Mucosa of gallbladder (tissue), 1 donor: ENCODE measurements around the gene ZCCHC14. TPM values are rescaled to one million over a fixed set of nuclear protein-coding genes. Genes with fewer than 3 reads are reported as not detected.
"Not testable (repeated sequence)": the region's sequence is repeated elsewhere in the genome, so short reads cannot be mapped to it uniquely, and the experiment has no call there.

Source experiments
- DNase-seq: peaks from one replicate; pipeline ENCODE4 v3.0.0-alpha.2; 2020; ENCODE audit warnings: low spot score
- total RNA-seq: library from RNA; stranded (reverse); gene quantifications from one replicate; pipeline ENCODE4 v1.2.1, GENCODE V29; 2021
- donor health status: DM: no; HTN: no; CAD: no.

The ZCCHC14 gene
- total RNA-seq, 1 donor from 2014 or later: 25.1 TPM

GRCh38 chr16:87524407-87524806 is 31.6 kb upstream of the ZCCHC14 start:
- no peak for DNase-seq

DNA sequence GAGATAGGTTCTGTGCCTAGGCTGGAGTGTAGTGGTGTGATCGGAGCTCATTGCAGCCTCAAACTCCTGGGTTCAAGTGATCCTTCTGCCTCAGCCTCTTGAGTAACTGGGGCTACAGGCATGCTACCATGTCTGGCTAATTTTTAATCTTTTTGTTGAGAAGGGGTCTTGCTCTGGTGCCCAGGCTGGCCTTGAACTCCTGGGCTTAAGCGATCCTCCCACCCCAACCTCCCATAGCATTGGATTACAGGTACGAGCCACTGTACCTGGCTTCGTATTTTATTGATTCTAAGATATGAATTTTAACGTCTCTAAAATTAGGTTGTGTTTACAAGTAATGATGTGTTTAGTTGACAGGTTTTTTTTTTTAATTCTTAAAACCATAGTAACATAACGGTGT is 30.8 kb upstream of the ZCCHC14 start:
- DNase-seq: not testable (repeated sequence)

GRCh38 chr16:87521764-87522163 is 28.9 kb upstream of the ZCCHC14 start:
- peak; percentile 33 for DNase-seq

DNA sequence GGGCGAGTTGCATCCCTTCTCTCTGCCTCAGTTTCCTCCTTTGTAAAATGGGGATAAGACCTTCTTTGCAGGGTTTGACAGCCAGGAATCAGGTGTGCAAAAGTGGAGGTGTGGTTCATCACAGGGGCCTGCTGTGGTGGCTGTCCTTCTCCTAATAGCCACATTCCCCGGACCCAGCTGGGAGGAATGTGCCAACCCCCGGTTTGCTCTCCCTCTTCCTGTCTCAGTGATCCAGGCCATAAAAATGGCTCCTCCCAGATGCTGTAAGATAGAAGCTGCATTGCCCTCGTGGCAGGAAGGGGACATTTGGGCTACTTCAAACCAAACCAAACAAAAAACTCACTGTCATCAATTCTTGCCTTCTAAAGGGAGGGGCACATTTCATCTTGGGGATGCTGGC is 26.3 kb upstream of the ZCCHC14 start:
- not testable (repeated sequence) for DNase-seq

- DNase-seq: peak; percentile 74
Observed at GRCh38 chr16:87518430-87519051, 25.7 kb upstream of the ZCCHC14 start.

DNA sequence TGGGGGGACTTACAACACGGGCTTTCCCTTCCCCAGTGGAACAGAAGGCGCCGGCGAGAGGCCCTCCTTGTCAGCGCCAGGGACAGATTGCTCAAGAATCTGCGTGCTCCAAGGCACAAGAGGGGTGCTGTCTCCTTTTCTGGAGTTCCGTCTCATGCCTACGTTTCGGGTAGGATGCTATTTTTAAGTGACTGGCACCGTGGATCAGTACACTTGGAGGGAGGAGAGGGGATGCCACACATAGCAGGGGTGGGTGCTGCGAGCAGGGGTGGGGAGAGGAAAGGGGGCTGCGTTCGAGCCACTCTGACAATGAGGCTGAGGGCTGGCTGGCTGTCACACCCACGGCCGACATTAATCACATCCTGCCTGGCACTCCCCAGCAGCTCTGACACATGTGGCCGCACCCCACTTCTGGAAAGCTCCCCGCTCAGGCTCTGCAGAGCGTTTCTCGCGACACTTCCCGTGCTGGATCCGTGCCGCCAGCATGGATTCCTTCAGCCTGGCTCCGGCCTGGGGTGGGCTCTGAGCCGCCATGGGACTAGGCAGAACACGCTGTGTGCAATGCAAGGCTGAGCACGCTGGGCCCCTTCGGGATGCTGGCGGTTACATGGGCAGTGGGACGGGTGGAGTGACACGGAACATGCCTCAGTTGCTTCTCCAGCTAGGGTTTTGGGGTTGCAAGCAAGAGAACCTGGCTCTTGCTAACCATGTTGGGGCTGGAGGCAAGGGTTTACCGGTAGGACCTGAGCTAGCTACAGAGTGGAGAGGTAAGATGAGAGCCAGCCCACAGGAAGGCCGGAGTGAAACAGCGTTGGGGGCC is 25.0 kb upstream of the ZCCHC14 start:
- DNase-seq: peak; percentile 44

DNA sequence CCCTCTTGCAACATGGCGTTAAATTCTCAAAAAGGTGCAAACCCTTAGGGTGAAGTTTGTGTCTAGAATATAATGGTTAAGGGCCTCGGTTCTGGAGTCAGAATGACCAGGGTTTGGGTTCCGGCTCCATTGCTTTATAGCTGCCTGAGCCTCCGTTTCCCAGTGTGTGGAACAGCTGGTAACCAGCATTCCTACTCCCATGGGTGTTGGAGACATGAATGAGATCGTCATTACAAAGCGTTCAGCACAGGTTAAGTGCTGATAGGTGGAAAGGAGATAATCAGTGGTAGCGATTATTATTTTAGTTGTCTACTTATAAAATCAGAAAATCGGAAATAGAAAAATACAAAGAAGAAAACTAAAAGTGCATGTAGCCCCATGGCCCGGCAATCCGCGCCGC is 23.5 kb upstream of the ZCCHC14 start:
- DNase-seq: no peak

- DNase-seq: no peak
Observed at GRCh38 chr16:87515475-87516330, 22.9 kb upstream of the ZCCHC14 start.

- DNase-seq: not testable (repeated sequence)
Observed at GRCh38 chr16:87509778-87510177, 17.0 kb upstream of the ZCCHC14 start.

GRCh38 chr16:87507351-87508069 is 14.7 kb upstream of the ZCCHC14 start:
- DNase-seq: no peak

GRCh38 chr16:87506423-87507350 is 13.9 kb upstream of the ZCCHC14 start:
- DNase-seq: no peak

DNA sequence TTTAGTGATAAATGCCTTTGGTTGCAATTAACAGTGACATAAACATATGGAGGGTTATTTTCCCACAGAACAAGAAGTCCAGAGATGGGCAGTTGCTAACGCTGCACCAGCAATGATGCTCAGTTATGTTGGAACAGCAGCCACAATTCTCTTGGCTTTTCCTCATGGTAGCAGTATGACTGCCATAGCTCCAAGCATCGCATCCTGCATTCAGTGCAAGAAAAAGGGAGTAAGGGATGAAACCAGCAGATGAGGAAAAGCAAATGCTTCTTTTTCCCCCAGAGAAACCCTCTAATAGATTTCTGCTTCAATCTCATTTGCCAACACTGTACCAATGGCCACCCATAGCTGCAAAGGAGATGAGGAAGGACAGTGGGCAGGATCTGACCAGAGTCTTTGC is 13.0 kb upstream of the ZCCHC14 start:
- no peak for DNase-seq

DNA sequence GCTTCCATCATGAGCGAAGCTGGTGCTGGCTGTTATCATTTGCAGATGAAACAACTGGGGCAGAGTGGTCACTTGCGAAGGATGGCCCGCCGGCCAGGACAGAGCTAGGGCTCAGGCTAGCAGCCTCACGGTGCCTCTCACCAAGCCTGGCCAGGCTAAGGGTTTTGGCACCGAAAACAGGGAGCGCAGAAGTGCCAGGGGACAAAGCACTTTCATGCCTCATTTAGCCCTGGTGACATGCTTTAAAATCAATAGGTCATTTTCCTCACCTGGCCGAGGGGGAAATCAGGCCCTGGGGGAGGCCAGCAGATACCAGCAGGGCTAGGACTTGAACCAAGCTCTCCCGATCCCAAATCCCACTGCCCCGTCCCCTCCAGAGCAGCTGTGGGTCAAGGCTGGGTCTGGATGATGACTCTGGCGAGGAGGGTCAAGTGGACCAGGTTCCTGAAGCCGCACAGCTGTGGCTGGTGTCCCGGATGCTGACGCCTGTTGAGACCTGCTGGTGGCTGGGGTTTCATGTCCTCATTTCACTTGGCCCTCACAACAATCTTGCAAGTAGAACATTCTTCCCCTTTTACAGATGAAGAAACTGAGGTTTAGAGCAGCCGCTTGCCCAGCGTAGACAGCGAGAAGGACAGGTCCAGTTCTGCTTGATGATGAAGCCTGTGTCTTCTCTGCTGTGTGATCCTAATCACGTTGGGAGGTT is 10.6 kb upstream of the ZCCHC14 start:
- not testable (repeated sequence) for DNase-seq

DNA sequence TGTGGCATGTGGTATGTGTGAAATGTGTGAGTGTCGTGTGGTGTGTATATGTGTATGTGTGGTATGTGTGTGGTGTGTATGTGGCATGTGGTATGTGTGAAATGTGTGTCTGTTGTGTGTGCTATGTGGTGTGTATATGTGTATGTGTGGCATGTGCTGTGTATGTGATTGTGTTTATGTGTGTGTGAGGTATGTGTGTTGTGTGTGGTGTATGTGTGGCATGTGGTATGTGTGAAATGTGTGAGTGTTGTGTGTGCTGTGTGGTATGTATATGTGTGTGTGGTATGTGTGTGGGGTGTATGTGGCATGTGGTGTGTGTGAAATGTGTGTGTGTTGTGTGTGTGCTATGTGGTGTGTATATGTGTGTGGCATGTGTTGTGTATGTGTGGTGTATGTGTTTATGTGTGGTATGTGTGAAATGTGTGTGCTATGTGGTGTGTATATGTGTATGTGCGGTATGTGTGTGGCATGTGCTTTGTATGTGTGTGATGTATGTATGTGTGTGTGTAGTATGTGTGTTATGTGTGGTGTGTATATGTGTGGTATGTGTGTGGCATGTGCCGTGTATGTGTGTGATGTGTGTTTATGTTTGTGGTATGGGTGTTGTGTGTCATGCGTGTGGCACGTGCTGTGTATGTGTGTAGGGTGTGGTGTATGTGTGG is 9.6 kb upstream of the ZCCHC14 start:
- DNase-seq: no peak

DNA sequence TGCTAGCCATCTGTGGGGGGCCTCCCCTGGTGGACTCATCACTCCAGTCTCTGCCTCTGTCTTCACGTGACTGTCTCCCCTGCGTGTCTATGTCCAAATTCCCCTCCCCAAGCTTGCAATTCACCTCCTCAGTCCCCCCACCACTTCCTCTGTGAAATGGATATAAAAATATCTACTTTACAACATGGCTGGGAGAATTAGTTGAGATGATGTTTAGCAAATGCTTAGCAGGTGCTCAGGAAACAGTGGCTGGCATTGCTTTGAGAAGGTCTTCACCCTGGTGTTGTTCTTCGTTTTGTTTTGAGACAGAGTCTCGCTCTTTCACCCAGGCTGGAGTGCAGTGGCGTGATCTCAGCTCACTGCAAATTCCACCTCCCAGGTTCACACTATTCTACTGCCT is 8.3 kb upstream of the ZCCHC14 start:
- DNase-seq: no peak

GRCh38 chr16:87499189-87499486 is 6.3 kb upstream of the ZCCHC14 start:
- no peak for DNase-seq

DNA sequence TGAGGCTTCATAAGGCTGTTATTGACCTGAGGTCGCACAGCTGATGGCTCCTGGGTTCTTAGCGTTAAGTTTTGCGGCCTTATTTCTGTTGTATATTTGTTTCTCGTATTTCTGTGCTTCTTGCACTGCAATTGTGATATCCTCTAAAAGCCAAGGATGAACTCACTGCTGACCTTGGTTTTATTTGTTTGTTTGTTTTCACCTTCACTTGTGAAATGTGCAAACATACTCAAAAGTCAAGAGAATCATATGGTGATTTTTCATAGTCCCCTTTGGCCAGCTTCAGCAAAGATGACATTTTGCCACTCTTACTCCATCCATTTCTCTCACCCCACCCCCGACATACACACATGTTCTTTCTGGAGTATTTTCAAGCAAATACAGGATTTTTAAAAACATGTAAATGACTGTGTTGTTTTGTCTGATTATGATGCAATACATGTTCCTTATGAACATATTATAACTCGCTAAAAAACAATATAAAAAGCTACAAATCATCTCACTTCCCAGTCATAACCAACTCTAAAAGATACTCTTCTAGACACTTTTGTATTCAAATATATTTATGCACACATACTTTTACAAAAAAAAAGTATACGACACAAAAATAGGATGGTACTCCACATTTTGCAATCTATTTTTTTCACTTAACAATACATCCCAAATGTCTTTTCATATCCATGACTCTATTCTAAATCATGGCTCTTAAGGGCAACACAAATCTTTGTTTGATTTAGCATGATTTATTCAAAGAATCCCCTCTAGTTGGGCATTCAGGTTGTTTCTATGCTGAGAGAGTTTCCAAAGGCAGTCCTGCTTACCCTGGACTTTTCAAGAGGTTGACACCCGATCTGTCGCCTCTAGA is 5.7 kb upstream of the ZCCHC14 start:
- no peak for DNase-seq

GRCh38 chr16:87497767-87498290 is 5.0 kb upstream of the ZCCHC14 start:
- DNase-seq: not testable (repeated sequence)
